ENCODE measurements around the gene IQSEC3. TPM values are rescaled to one million over a fixed set of nuclear protein-coding genes. Genes with fewer than 3 reads are reported as not detected.

The IQSEC3 gene
- total RNA-seq, 4 donors from 2014 or later: 0.65 to 10.5 (median 0.76) TPM

DNA sequence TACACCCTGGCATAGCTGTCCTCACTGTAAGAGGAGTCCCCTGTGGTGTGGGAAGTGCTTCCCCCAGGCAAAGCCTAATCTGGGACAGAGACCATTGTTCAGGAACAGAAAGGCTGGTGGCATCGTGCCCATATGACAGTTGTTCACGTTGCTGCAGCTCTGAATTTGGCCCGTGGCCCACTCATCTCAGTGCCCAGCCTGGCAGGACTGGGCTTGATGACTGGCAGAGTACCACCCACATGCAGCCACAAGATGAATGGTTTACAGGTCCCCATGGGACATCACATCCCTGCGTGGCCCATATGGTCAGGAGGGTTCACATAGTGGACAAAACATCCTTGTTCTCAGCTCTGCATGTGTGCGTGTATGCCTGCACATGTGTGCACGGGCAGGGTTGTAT is 17.5 kb downstream of the IQSEC3 start:
- TF ChIP-seq, protein P1, sequence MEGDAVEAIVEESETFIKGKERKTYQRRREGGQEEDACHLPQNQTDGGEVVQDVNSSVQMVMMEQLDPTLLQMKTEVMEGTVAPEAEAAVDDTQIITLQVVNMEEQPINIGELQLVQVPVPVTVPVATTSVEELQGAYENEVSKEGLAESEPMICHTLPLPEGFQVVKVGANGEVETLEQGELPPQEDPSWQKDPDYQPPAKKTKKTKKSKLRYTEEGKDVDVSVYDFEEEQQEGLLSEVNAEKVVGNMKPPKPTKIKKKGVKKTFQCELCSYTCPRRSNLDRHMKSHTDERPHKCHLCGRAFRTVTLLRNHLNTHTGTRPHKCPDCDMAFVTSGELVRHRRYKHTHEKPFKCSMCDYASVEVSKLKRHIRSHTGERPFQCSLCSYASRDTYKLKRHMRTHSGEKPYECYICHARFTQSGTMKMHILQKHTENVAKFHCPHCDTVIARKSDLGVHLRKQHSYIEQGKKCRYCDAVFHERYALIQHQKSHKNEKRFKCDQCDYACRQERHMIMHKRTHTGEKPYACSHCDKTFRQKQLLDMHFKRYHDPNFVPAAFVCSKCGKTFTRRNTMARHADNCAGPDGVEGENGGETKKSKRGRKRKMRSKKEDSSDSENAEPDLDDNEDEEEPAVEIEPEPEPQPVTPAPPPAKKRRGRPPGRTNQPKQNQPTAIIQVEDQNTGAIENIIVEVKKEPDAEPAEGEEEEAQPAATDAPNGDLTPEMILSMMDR (IDR thresholded peaks at IDR 0.05; ENCODE audit: low read depth): no peak

DNA sequence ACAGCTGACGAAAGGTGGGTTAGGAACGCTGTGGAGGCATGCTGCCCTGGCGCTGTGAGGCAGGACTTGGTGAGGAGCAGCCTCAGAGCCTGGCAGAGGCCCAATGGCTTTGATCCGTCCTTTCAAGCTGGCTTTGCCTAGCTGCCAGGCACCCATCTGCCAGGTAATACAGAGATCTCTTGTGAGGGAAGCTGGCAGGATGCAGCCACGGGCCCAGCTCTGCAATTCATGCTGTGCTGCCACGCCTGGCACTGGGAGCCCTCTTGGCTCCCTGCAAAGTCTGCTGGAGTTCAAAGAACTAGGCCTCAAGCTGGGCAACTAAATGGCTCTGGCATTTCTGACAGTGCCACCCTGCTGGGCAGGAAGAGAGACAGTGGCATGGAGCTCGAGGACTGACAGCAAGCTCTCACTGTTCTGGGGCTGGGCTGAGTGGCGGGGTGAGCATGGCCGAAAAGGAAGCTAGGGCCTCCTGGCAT is 18.7 kb downstream of the IQSEC3 start:
- TF ChIP-seq, protein P1 (IDR thresholded peaks at IDR 0.05; ENCODE audit: low read depth): no peak

DNA sequence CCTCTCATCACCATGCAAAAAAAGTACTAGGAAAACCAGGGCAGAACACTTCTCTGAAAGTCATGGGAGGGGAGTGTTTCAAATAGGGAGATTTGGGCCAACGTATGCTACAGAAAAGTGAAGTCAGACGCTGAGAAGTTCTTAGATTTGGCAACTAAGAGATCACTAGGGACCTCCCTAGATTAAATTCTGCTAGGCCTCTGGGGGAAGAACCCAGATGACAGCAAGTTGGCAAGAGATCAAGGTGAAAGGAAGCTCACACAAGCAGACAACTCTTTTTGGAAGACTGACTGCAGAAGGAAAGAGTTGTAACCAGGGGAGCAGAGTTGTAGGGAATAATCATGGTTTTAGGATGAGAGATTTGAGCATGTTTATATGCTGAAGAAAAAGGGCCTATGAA is 20.7 kb downstream of the IQSEC3 start:
- TF ChIP-seq, protein P1 (IDR thresholded peaks at IDR 0.05; ENCODE audit: low read depth): no peak

DNA sequence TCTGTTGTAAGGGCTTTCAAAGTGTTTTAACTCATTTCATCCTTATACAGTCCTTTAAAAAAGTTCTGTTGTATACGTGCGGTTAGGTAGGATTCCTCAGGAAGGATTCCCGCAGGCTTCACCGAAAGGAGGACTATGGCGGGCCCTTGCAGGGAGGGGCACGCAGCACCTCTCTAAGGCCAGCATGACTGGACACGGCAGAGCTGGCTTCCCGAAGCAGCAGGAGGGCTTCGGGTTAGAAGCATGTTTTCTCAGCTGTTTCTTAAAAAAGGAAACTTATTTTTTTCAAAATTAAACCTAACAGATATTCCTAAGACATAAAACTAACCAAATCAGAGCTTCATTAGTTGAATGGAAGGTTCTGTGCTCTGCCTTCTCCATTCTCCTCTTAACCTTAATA is 21.3 kb downstream of the IQSEC3 start:
- TF ChIP-seq, protein P1 (IDR thresholded peaks at IDR 0.05; ENCODE audit: low read depth): no peak

DNA sequence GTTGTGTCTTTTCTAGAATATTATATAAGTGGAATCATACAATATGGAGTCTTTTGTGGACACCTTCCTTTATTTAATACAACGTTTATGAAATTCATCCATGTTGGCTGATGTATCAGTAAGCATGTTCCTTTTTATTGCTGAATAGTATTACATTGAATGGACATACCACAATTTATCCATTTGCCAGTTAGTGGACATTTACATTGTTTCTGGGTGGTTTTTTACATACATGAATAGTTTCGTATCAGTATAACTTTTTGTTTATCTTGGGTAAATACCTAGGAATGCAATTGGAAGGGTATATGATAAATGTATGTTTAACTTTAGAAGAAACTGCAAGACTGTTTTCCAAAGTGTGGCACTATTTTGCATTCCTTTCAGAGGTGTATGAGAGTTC is 23.1 kb downstream of the IQSEC3 start:
- TF ChIP-seq, protein P1 (IDR thresholded peaks at IDR 0.05; ENCODE audit: low read depth): no peak

DNA sequence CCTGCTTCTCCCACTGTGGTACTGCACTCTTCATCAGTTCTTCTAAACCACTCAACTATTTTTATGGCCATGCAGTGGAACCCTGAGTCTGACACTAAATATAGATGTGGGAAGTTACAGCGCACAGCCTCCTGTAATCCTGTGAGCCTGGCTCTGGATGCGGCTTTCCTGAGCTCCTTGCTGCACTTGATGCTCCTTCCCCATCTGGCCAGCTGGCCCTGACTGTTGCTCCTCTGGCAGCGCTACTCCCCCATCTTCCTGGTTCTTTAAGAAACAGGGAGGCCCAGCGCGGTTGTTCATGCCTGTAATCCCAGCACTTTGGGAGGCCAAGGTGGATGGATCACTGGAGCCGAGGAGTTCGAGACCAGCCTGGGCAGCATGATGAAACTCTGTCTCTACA is 24.6 kb downstream of the IQSEC3 start:
- TF ChIP-seq, protein P1 (IDR thresholded peaks at IDR 0.05; ENCODE audit: low read depth): no peak

DNA sequence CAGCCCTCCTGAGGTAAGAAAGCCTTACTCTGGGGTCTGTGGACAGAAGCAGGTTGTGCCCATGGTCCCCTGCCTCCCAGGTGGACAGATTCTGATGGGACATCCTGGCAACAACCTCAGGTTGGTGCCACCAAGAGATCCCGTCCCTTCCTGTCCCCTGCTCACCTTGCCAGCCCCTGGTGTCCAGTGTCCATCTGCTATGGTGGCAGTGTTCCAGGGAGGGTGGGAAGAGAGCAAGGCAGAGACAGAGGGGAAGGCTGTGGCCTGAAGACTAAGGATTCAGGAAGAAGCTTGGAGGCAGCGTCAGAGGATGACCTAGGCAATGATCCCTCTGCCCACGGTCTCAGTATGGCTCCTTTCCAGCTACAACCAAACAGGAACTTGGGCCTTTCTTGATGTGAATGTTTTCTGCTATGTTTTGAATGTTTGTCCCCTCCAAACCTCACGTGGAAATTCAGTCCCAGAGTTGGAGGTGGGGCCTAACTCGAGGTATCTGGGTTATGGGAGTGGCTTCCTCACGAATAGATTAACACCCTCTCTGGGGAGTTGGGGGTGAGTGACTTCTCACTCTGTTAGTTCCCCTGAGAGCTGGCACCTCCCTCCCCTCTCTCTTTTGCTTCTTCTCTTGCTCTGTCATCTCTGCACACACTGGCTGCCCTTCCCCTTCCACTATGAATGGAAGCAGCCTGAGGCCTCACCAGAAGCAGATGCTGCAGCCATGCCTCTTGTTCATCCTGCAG is 26.9 kb downstream of the IQSEC3 start:
- TF ChIP-seq, protein P1 (IDR thresholded peaks at IDR 0.05; ENCODE audit: low read depth): no peak

Measured in subcutaneous adipose tissue (tissue), 4 donors.